K562 (cell line): Measurements from ENCODE around the gene DPYSL4. TPM values are rescaled to one million over a fixed set of nuclear protein-coding genes. Genes with fewer than 3 reads are reported as not detected.

Experiments
- ATAC-seq: fragments of 200-7000 bp; cut with Tn5 transposase; 3 replicates; pipeline ENCODE4 v1.9.1; 2020; ENCODE audit warnings: moderate library complexity
- BruUV-seq: library from RNA; stranded (reverse); fragments of 400-500 nt; replicated peaks from 2 replicates; lab custom pipeline; 2021; lab: Mats Ljungman, UMichigan
- CTCF ChIA-PET: fragments of 300-600 bp; formaldehyde crosslinking; extraction: SDS; loops from one replicate; lab custom pipeline; 2021; ENCODE audit warnings: low intra/inter-chr PET ratio; lab: Yijun Ruan, JAX
- POLR2A ChIA-PET: fragments of 300-600, 350-650 bp; sonication (Branson Sonifier 250); formaldehyde crosslinking; extraction: SDS; loops from one replicate; lab custom pipeline; 2021; ENCODE audit warnings: antibody characterized with exemption, inconsistent platforms; lab: Yijun Ruan, JAX
- DNase-seq, 4 experiments: peaks; one replicate each; pipeline versions ENCODE4 v3.0.0 to v3.0.0-alpha.2; 2011 to 2018; ENCODE audit warnings: low spot score in 3 of 4, mixed read lengths in 3 of 4; ENCODE audit errors: extremely low read depth in 1 of 4
- FAIRE-seq: peaks from 2 replicates; lab custom pipeline; 2011; peaks lifted over from hg19 to GRCh38; lab: Jason Lieb, UNC
- H2AFZ ChIP-seq: 2 replicates; pipeline ENCODE4 v1.6.0; 2011; ENCODE audit warnings: low read depth, low read length, control low read depth, inconsistent platforms
- H3K27ac ChIP-seq: fragments of 200-600 bp; 3 replicates; pipeline ENCODE4 v1.8.0; 2011; ENCODE audit warnings: low read depth, mild to moderate bottlenecking, control low read depth, inconsistent platforms, low read length, moderate library complexity, mixed read lengths; ENCODE audit errors: extremely low read depth
- H3K27me3 ChIP-seq, 2 experiments: fragments of 300-600 bp in 1 of 2; 2 replicates in 1 of 2; 3 replicates in 1 of 2; pipeline versions ENCODE4 v1.6.0 to v1.8.0; 2011; ENCODE audit warnings: inconsistent platforms in 2 of 2, low read length in 2 of 2, mild to moderate bottlenecking in 1 of 2, mixed read lengths in 1 of 2, moderate library complexity in 1 of 2; ENCODE audit not compliant: control insufficient read depth in 2 of 2, insufficient read depth in 2 of 2
- H3K36me3 ChIP-seq: fragments of 300-600 bp; 3 replicates; pipeline ENCODE4 v1.8.0; 2011; ENCODE audit warnings: mild to moderate bottlenecking, low read length, inconsistent platforms; ENCODE audit not compliant: control insufficient read depth, insufficient read depth
- H3K4me1 ChIP-seq, 2 experiments: fragments of 200-600 bp in 1 of 2; replicated peaks in 1 of 2; 2 replicates in 1 of 2; 3 replicates in 1 of 2; pipeline versions ENCODE4 v1.5.1 to v1.8.0; 2011; ENCODE audit warnings: inconsistent platforms in 2 of 2, low read length in 2 of 2, mild to moderate bottlenecking in 1 of 2, mixed read lengths in 1 of 2, moderate library complexity in 1 of 2; ENCODE audit not compliant: control insufficient read depth in 2 of 2, insufficient read depth in 2 of 2
- H3K4me2 ChIP-seq: 2 replicates; pipeline ENCODE4 v1.6.1; 2011; ENCODE audit warnings: low read length, control low read depth, inconsistent platforms, mixed read lengths; ENCODE audit not compliant: insufficient read depth
- H3K4me3 ChIP-seq: fragments of 200-600 bp; sonication (generic), shearing (Covaris generic); 2 replicates; pipeline ENCODE4 v1.5.1; 2016; ENCODE audit warnings: control low read depth, inconsistent platforms
- H3K79me2 ChIP-seq: fragments of 200-600 bp; 3 replicates; pipeline ENCODE4 v1.8.0; 2011; ENCODE audit warnings: low read length, inconsistent platforms; ENCODE audit not compliant: control insufficient read depth, insufficient read depth
- H3K9ac ChIP-seq, 2 experiments: 2 replicates each; pipeline versions ENCODE4 v1.6.0 to v1.6.1; 2011; ENCODE audit warnings: low read depth in 2 of 2, low read length in 2 of 2, control low read depth in 1 of 2, inconsistent platforms in 1 of 2, mild to moderate bottlenecking in 1 of 2, mixed read lengths in 1 of 2; ENCODE audit not compliant: insufficient read depth in 1 of 2
- H3K9me1 ChIP-seq: one replicate; pipeline ENCODE4 v1.6.0; 2011; ENCODE audit warnings: inconsistent platforms, mild to moderate bottlenecking, low read length, moderate library complexity; ENCODE audit not compliant: control insufficient read depth, insufficient read depth
- H3K9me3 ChIP-seq: replicated peaks from 2 replicates; pipeline ENCODE4 v1.5.1; 2011; ENCODE audit warnings: low read depth, low read length, inconsistent platforms; ENCODE audit not compliant: control insufficient read depth, insufficient read depth
- H4K20me1 ChIP-seq: replicated peaks from 2 replicates; pipeline ENCODE4 v1.6.1; 2011; ENCODE audit warnings: low read length, inconsistent platforms, mixed read lengths; ENCODE audit not compliant: control insufficient read depth, insufficient read depth
- CEBPG ChIP-seq, 3 experiments: fragments of 200-800 bp in 1 of 3; sonication (Bioruptor generic) in 1 of 3; sonication (generic) in 1 of 3; formaldehyde crosslinking in 1 of 3; IDR thresholded peaks in 2 of 3; conservative IDR thresholded peaks in 1 of 3; 2 replicates each; pipeline versions ENCODE4 v1.6.1 to v1.8.0; 2016 to 2022; ENCODE audit warnings: missing compliant biosample characterization in 2 of 3, missing genetic modification characterization in 2 of 3, mild to moderate bottlenecking in 1 of 3, missing genetic modification reagents in 1 of 3
- EHMT2 ChIP-seq: fragments of 450-650 bp; IDR thresholded peaks from 2 replicates; pipeline ENCODE4 v1.6.1; 2018; ENCODE audit warnings: antibody characterized with exemption
- GTF2F1 ChIP-seq: IDR thresholded peaks from 2 replicates; pipeline ENCODE4 v1.6.1; 2011; ENCODE audit warnings: low read depth, low read length, improper control_type of control experiment
- HDAC3 ChIP-seq: fragments of 450-650 bp; IDR thresholded peaks from 2 replicates; pipeline ENCODE4 v1.6.1; 2018; ENCODE audit warnings: borderline replicate concordance, mild to moderate bottlenecking, moderate library complexity; ENCODE audit not compliant: partially characterized antibody
- MAZ ChIP-seq, 2 experiments: fragments of 450-650 bp in 1 of 2; sonication (generic) in 1 of 2; formaldehyde crosslinking; IDR thresholded peaks in 1 of 2; conservative IDR thresholded peaks in 1 of 2; 2 replicates each; pipeline versions ENCODE4 v1.4.0 to v1.5.0; 2020; ENCODE audit warnings: mild to moderate bottlenecking in 1 of 2, missing genetic modification reagents in 1 of 2
- STAT5A ChIP-seq: IDR thresholded peaks from 2 replicates; pipeline ENCODE4 v1.6.1; 2012; ENCODE audit warnings: low read length, inconsistent platforms, borderline replicate concordance
- TAF1 ChIP-seq: IDR thresholded peaks from 2 replicates; pipeline ENCODE4 v1.6.1; 2011; ENCODE audit warnings: mild to moderate bottlenecking, low read length, moderate library complexity; ENCODE audit not compliant: insufficient read depth, control insufficient read depth, severe bottlenecking; ENCODE audit errors: extremely low read depth
- TAF7 ChIP-seq: fragments of 450-650 bp; IDR thresholded peaks from 2 replicates; pipeline ENCODE4 v1.6.1; 2016; ENCODE audit warnings: missing genetic modification characterization, missing compliant biosample characterization
- WHSC1 ChIP-seq: IDR thresholded peaks from one replicate; pipeline ENCODE4 v1.6.1; 2012; ENCODE audit warnings: low read length, control low read depth, inconsistent platforms
- ZNF224 ChIP-seq: sonication (generic); formaldehyde crosslinking; IDR thresholded peaks from 2 replicates; pipeline ENCODE4 v1.8.0; 2022; ENCODE audit warnings: mild to moderate bottlenecking, missing genetic modification reagents
- ZNF316 ChIP-seq: fragments of 450-650 bp; IDR thresholded peaks from 2 replicates; pipeline ENCODE4 v1.6.1; 2016
- WGBS: fragments of 100-300 bp; shearing (Covaris generic); methylation state at CpG from one replicate; pipeline ENCODE4 v1.1.6; 2016; ENCODE audit warnings: low coverage, mixed read lengths; ENCODE audit not compliant: insufficient coverage; ENCODE audit errors: missing lambda C conversion rate; 5-methylcytosine and 5-hydroxymethylcytosine counted together
- in situ Hi-C: fragments of 300-500 bp; cut with MboI; formaldehyde crosslinking; loops from 4 replicates; pipeline ENCODE4 v1.15.0; 2018; ENCODE audit warnings: inconsistent platforms, mixed read lengths
- intact Hi-C: fragments of 100-400 bp; cut with micrococcal nuclease; formaldehyde crosslinking; loops from 2 replicates; pipeline ENCODE4 v1.14.2; 2022
- polyA plus RNA-seq, 8 experiments: library from polyadenylated mRNA; depleted of rRNA in 4 of 8; stranded (reverse) in 5 of 8; unstranded in 3 of 8; fragments of >200 nt; fragmentation: Nextera tagmentation in 2 of 8; fragmentation: Illumina TruSeq in 1 of 8; extraction: Ambion mirVana in 2 of 8; extraction: Trizol in 1 of 8; gene quantifications; 2 replicates each; pipeline versions ENCODE4 v1.2.1 to v1.2.3, GENCODE V29; 2011 to 2014; ENCODE audit warnings: inconsistent platforms in 1 of 8, missing spikeins in 1 of 8
- total RNA-seq, 7 experiments: library from RNA; depleted of rRNA in 6 of 7; stranded (reverse); fragments of >200 nt in 6 of 7; fragmentation: Illumina TruSeq in 2 of 7; extraction: Trizol in 2 of 7; gene quantifications; 2 replicates each; pipeline versions ENCODE4 v1.2.1 to v1.2.3, GENCODE V29; 2011 to 2021; ENCODE audit warnings: low replicate concordance in 1 of 7
- TF ChIP-seq, protein P1 (sequence below): fragments of 250-450 bp; sonication (Bioruptor Pico); IDR thresholded peaks from 2 replicates; pipeline ENCODE4 v1.9.0; 2021; ENCODE audit warnings: mild to moderate bottlenecking
- TF ChIP-seq, protein P2 (sequence below): sonication (generic); formaldehyde crosslinking; IDR thresholded peaks from 2 replicates; pipeline ENCODE4 v1.9.0; 2022; ENCODE audit warnings: mild to moderate bottlenecking, missing genetic modification reagents
- TF ChIP-seq, protein P3 (sequence below), 2 experiments: fragments of 450-650 bp in 1 of 2; sonication (generic) in 1 of 2; formaldehyde crosslinking in 1 of 2; IDR thresholded peaks in 1 of 2; conservative IDR thresholded peaks in 1 of 2; 2 replicates each; pipeline versions ENCODE4 v1.6.1 to v1.8.1; 2016 to 2023; ENCODE audit warnings: mild to moderate bottlenecking in 2 of 2, moderate library complexity in 2 of 2, inconsistent platforms in 1 of 2, missing genetic modification reagents in 1 of 2
- TF ChIP-seq, protein P4 (sequence below): fragments of 450-650 bp; formaldehyde crosslinking; IDR thresholded peaks from 2 replicates; pipeline ENCODE4 v1.4.0; 2020; ENCODE audit warnings: mild to moderate bottlenecking, moderate library complexity

DPYSL4 gene
- total and polyA plus RNA-seq, 9 of the 15 experiments (the other 6 are each of a cell fraction or from before 2014, with no cell fraction given) = 0.03 TPM; not detected in 8

DNA sequence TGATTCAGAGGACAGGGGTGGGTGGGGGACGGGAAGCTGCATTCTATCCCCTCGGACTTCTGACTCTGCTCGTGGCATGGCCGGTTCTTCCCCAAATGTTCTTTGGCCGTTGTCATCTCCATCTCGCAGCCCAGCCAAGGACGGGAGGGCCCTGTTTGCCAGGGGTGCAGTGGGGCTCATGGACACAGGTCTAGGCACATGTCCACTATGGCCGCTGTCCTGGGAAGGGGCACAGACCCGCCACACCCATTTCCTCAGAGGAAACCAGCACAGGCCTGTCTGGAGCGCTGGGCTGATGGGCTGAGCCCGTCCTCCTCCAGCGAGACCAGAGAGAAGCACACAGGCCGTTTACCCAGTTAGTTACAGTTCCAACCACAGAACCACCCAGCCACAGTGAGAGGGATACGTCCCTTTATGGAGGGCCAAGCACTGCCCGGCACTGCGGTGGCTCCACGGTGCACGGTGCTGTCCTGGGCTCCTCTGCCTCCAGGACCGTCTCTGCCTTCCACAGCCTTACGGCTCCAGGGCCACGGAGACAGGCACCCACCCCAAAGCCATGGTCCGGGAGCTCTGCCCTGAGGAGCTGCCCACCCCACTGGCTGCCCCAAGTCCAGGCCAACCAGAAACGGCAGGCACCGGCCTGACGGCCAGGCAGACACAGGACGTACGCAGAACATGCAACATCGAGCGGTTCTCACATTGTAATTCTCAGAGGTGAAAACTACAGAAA lies 20.2 kb downstream of the DPYSL4 start:
- Histone ChIP-seq H3K9ac (no peak overlapping the region), H2AFZ (no peak overlapping the region), H3K9me1 (no peaks in the 10 kb centered on the region), H3K9me3 (no peaks in the 10 kb centered on the region), H3K27me3 (peaks cover 0 to 49% of the 10 kb centered on the region in 2 experiments; a peak in 2 of 5 replicates), H3K4me3 (no peak overlapping the region), H3K79me2 (no peaks in the 10 kb centered on the region), H3K27ac (no peak overlapping the region), H4K20me1 (no peaks in the 10 kb centered on the region), H3K36me3 (no peaks in the 10 kb centered on the region), H3K4me1 (peaks cover 0 to 8% of the 10 kb centered on the region in 2 experiments; a peak in 2 of 5 replicates), H3K4me2 (no peak overlapping the region)
- no peak for ATAC-seq
- ChIA-PET CTCF (no interaction called here), POLR2A (interaction anchor here (0.6 kb wide), 1 partner anchor 125 kb away, joined by 3 read pairs; the partner anchor contains the start of gene LRRC27)
- BruUV-seq = no TSS peak
- in situ Hi-C loops (no loop called here), intact Hi-C loops (no loop called here)
- 25% methylated on average over 19 of the region's 29 CpGs for whole genome bisulfite sequencing
- FAIRE-seq = no peak
- TF ChIP-seq ZNF224 (CRISPR knock-in tag) (no peak), WHSC1 (no peak), GTF2F1 (no peak), EHMT2 (no peak), STAT5A (no peak), TAF7 (tag) (no peak), ZNF316 (no peak), HDAC3 (no peak), MAZ (CRISPR knock-in tag; conservative IDR thresholded peaks at IDR 0.05 in 1 of 2, IDR thresholded peaks at IDR 0.05 in 1 of 2) (no peak), CEBPG (CRISPR knock-in tag; IDR thresholded peaks at IDR 0.05) (no peak), CEBPG (tag; conservative IDR thresholded peaks at IDR 0.05 in 1 of 2, IDR thresholded peaks at IDR 0.05 in 1 of 2) (no peak), TAF1 (no peak)
- TF ChIP-seq, protein P1, sequence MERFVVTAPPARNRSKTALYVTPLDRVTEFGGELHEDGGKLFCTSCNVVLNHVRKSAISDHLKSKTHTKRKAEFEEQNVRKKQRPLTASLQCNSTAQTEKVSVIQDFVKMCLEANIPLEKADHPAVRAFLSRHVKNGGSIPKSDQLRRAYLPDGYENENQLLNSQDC (CRISPR knock-in tag) = no peak
- TF ChIP-seq, protein P2, sequence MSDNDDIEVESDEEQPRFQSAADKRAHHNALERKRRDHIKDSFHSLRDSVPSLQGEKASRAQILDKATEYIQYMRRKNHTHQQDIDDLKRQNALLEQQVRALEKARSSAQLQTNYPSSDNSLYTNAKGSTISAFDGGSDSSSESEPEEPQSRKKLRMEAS (CRISPR knock-in tag) = no peak
- TF ChIP-seq, protein P3, sequence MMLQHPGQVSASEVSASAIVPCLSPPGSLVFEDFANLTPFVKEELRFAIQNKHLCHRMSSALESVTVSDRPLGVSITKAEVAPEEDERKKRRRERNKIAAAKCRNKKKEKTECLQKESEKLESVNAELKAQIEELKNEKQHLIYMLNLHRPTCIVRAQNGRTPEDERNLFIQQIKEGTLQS (IDR thresholded peaks at IDR 0.05) = no peak
- TF ChIP-seq, protein P3 (CRISPR knock-in tag; conservative IDR thresholded peaks at IDR 0.05) = no peak
- TF ChIP-seq, protein P4, sequence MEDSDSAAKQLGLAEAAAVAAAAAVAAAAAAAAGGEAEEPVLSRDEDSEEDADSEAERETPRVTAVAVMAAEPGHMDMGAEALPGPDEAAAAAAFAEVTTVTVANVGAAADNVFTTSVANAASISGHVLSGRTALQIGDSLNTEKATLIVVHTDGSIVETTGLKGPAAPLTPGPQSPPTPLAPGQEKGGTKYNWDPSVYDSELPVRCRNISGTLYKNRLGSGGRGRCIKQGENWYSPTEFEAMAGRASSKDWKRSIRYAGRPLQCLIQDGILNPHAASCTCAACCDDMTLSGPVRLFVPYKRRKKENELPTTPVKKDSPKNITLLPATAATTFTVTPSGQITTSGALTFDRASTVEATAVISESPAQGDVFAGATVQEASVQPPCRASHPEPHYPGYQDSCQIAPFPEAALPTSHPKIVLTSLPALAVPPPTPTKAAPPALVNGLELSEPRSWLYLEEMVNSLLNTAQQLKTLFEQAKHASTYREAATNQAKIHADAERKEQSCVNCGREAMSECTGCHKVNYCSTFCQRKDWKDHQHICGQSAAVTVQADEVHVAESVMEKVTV (CRISPR knock-in tag) = no peak
- no peak for DNase-seq
